HepG2 (cell line): ENCODE data around the gene NUDT2. TPM values are rescaled to one million over a fixed set of nuclear protein-coding genes. Genes with fewer than 3 reads are reported as not detected.
A peak's percentile ranks its signal among the peaks of the same experiment; 100 is the strongest.

ENCODE experiments used
- FOXK2 ChIP-seq: fragments of 450-650 bp; IDR thresholded peaks from 2 replicates; pipeline ENCODE4 v1.6.1; 2016
- HMG20A ChIP-seq: IDR thresholded peaks from 2 replicates; pipeline ENCODE4 v1.6.1; 2016; ENCODE audit warnings: borderline replicate concordance
- IRF2 ChIP-seq: IDR thresholded peaks from 2 replicates; pipeline ENCODE4 v1.6.1; 2018; ENCODE audit warnings: missing genetic modification reagents, missing compliant biosample characterization
- NPAS2 ChIP-seq: sonication (generic); formaldehyde crosslinking; IDR thresholded peaks from 2 replicates; pipeline ENCODE4 v1.8.0; 2022; ENCODE audit warnings: mild to moderate bottlenecking, missing genetic modification reagents, borderline replicate concordance
- NR2F6 ChIP-seq, 2 experiments: IDR thresholded peaks; 2 replicates each; pipeline ENCODE4 v1.6.1; 2016; ENCODE audit warnings: antibody characterized with exemption in 1 of 2, mild to moderate bottlenecking in 1 of 2
- RAD21 ChIP-seq: fragments of 450-650 bp; formaldehyde crosslinking; IDR thresholded peaks from 2 replicates; pipeline ENCODE4 v1.5.0; 2020; ENCODE audit warnings: mild to moderate bottlenecking
- SALL1 ChIP-seq: sonication (generic); formaldehyde crosslinking; IDR thresholded peaks from 2 replicates; pipeline ENCODE4 v1.8.0; 2022; ENCODE audit warnings: mild to moderate bottlenecking, missing genetic modification reagents
- SIN3A ChIP-seq: IDR thresholded peaks from 2 replicates; pipeline ENCODE4 v1.6.1; 2011; ENCODE audit warnings: low read depth, mild to moderate bottlenecking, control low read depth, low read length, borderline replicate concordance
- SIX1 ChIP-seq: sonication (generic); formaldehyde crosslinking; IDR thresholded peaks from 2 replicates; pipeline ENCODE4 v1.4.0; 2020; ENCODE audit warnings: missing genetic modification reagents, borderline replicate concordance
- SP5 ChIP-seq: IDR thresholded peaks from 2 replicates; pipeline ENCODE4 v1.6.1; 2016; ENCODE audit warnings: low read depth, borderline replicate concordance
- SRF ChIP-seq: IDR thresholded peaks from 2 replicates; pipeline ENCODE4 v1.6.1; 2011; ENCODE audit warnings: mild to moderate bottlenecking, low read depth, low read length, moderate library complexity
- TEAD3 ChIP-seq: optimal IDR thresholded peaks from 2 replicates; pipeline ENCODE3; 2016; ENCODE audit warnings: borderline replicate concordance
- THYN1 ChIP-seq: sonication (generic); formaldehyde crosslinking; IDR thresholded peaks from 2 replicates; pipeline ENCODE4 v1.8.1; 2023; ENCODE audit warnings: low read depth, mild to moderate bottlenecking, moderate library complexity, missing genetic modification reagents, borderline replicate concordance
- ZFY ChIP-seq: sonication (generic); formaldehyde crosslinking; IDR thresholded peaks from 2 replicates; pipeline ENCODE4 v1.4.0; 2020; ENCODE audit warnings: missing genetic modification reagents
- ZNF619 ChIP-seq: sonication (generic); formaldehyde crosslinking; IDR thresholded peaks from 2 replicates; pipeline ENCODE4 v1.4.0; 2020; ENCODE audit warnings: mild to moderate bottlenecking, missing genetic modification reagents
- ZNF652 ChIP-seq: IDR thresholded peaks from 2 replicates; pipeline ENCODE4 v1.6.1; 2016; ENCODE audit warnings: low read depth, borderline replicate concordance
- ZNF678 ChIP-seq: sonication (generic); formaldehyde crosslinking; IDR thresholded peaks from 2 replicates; pipeline ENCODE4 v1.4.0; 2020; ENCODE audit warnings: mild to moderate bottlenecking, missing genetic modification reagents
- ZNF749 ChIP-seq: sonication (generic); formaldehyde crosslinking; IDR thresholded peaks from 2 replicates; pipeline ENCODE4 v1.8.0; 2022; ENCODE audit warnings: mild to moderate bottlenecking, missing genetic modification reagents, moderate library complexity, borderline replicate concordance
- ZNF891 ChIP-seq: sonication (generic); formaldehyde crosslinking; IDR thresholded peaks from 2 replicates; pipeline ENCODE4 v1.5.0; 2020; ENCODE audit warnings: mild to moderate bottlenecking, missing genetic modification reagents
- polyA plus RNA-seq, 8 experiments: library from polyadenylated mRNA; depleted of rRNA in 3 of 8; stranded (reverse) in 7 of 8; unstranded in 1 of 8; fragments of >200 nt; fragmentation: Illumina TruSeq in 4 of 8; extraction: Trizol in 4 of 8; gene quantifications; 2 replicates each; pipeline versions ENCODE4 v1.2.1 to v1.2.3, GENCODE V29; 2011 to 2016; ENCODE audit warnings: low read depth in 4 of 8, missing spikeins in 1 of 8, mixed read lengths in 1 of 8; ENCODE audit not compliant: insufficient read depth in 1 of 8
- total RNA-seq, 5 experiments: library from RNA; depleted of rRNA; stranded (reverse); fragments of >200 nt; fragmentation: Illumina TruSeq; extraction: Trizol; gene quantifications; 2 replicates each; pipeline ENCODE4 v1.2.3, GENCODE V29; 2016; ENCODE audit warnings: low read depth in 1 of 5
- TF ChIP-seq, protein P1 (sequence below): sonication (generic); formaldehyde crosslinking; IDR thresholded peaks from 2 replicates; pipeline ENCODE4 v1.4.0; 2020; ENCODE audit warnings: missing genetic modification reagents, low read depth, mild to moderate bottlenecking, borderline replicate concordance
- TF ChIP-seq, protein P2 (sequence below): sonication (generic); formaldehyde crosslinking; IDR thresholded peaks from 2 replicates; pipeline ENCODE4 v1.5.1; 2020; ENCODE audit warnings: mild to moderate bottlenecking, missing genetic modification reagents, borderline replicate concordance

NUDT2 gene
- total and polyA plus RNA-seq, 2 of the 13 experiments (the other 11 are each of a cell fraction or from before 2014, with no cell fraction given), result 19.9 to 24.6 TPM

DNA sequence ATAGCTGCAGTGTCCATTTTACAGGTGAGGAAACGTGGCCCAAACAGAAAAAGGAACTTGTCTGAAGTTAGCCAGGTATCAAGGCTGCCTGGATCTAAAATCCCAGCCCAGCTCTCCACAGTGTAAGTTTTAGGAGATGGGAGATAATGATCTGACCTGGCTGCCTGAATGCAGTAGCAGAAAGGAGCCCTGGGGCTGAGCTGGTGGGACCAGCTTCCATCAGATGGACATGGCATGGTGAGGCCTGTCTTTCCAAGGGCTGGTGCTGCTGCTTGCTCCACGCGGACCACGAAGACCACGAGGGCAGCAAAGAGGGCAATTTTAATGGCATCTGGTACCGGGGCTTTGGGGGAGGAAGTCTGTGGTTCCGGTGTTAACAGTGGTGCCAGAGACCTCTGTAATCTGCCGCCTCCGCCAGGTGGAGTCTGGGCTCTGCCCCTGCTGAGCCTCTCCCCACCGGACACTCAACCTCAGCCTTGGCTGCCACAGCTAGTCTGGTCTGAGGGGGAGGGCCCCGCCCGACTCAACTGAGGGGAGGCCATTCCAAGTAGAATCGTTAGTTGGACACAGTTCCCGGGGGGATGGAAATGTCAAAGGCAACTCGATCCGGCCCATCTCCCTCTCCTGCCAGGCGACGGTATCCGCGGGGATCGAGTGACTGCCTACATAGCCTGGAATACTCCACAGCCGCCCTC is 46.7 kb downstream of the NUDT2 start (continued):
- TF ChIP-seq, protein P1, sequence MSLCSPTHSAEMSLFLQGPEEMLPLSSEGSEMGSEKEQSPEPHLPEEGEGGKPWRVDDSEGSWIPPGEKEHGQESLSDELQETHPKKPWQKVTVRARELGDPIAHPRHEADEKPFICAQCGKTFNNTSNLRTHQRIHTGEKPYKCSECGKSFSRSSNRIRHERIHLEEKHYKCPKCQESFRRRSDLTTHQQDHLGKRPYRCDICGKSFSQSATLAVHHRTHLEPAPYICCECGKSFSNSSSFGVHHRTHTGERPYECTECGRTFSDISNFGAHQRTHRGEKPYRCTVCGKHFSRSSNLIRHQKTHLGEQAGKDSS (CRISPR knock-in tag), result peak; percentile 53; the same call in 1 of the 2 replicates
- no peak for TF ChIP-seq ZNF652
- TF ChIP-seq, protein P2, sequence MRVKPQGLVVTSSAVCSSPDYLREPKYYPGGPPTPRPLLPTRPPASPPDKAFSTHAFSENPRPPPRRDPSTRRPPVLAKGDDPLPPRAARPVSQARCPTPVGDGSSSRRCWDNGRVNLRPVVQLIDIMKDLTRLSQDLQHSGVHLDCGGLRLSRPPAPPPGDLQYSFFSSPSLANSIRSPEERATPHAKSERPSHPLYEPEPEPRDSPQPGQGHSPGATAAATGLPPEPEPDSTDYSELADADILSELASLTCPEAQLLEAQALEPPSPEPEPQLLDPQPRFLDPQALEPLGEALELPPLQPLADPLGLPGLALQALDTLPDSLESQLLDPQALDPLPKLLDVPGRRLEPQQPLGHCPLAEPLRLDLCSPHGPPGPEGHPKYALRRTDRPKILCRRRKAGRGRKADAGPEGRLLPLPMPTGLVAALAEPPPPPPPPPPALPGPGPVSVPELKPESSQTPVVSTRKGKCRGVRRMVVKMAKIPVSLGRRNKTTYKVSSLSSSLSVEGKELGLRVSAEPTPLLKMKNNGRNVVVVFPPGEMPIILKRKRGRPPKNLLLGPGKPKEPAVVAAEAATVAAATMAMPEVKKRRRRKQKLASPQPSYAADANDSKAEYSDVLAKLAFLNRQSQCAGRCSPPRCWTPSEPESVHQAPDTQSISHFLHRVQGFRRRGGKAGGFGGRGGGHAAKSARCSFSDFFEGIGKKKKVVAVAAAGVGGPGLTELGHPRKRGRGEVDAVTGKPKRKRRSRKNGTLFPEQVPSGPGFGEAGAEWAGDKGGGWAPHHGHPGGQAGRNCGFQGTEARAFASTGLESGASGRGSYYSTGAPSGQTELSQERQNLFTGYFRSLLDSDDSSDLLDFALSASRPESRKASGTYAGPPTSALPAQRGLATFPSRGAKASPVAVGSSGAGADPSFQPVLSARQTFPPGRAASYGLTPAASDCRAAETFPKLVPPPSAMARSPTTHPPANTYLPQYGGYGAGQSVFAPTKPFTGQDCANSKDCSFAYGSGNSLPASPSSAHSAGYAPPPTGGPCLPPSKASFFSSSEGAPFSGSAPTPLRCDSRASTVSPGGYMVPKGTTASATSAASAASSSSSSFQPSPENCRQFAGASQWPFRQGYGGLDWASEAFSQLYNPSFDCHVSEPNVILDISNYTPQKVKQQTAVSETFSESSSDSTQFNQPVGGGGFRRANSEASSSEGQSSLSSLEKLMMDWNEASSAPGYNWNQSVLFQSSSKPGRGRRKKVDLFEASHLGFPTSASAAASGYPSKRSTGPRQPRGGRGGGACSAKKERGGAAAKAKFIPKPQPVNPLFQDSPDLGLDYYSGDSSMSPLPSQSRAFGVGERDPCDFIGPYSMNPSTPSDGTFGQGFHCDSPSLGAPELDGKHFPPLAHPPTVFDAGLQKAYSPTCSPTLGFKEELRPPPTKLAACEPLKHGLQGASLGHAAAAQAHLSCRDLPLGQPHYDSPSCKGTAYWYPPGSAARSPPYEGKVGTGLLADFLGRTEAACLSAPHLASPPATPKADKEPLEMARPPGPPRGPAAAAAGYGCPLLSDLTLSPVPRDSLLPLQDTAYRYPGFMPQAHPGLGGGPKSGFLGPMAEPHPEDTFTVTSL (CRISPR knock-in tag), result 0 out of 2 replicates have a peak, but pooled peaks have one; percentile 1
- no peak for TF ChIP-seq THYN1 (CRISPR knock-in tag)
- 0 out of 2 replicates have a peak, but pooled peaks have one; percentile 18 for TF ChIP-seq HMG20A
- peak; percentile 26; the same call in 1 of the 2 replicates for TF ChIP-seq SALL1 (CRISPR knock-in tag)
- TF ChIP-seq FOXK2, result no peak
- TF ChIP-seq IRF2 (CRISPR knock-in tag), result peak; percentile 15; the same call in 1 of the 2 replicates
- peak; percentile 72; the same call in 1 of the 2 replicates for TF ChIP-seq RAD21 (CRISPR knock-in tag)
- TF ChIP-seq NPAS2 (CRISPR knock-in tag), result 0 out of 2 replicates have a peak, but pooled peaks have one; percentile 34
- TF ChIP-seq ZNF749, result no peak
- TF ChIP-seq NR2F6 (IDR thresholded peaks at IDR 0.05), result peak; percentile 1; the same call in 1 of the 2 replicates
- no peak for TF ChIP-seq NR2F6 (CRISPR knock-in tag; IDR thresholded peaks at IDR 0.05)
- peak; percentile 34 for TF ChIP-seq ZFY (CRISPR knock-in tag)
- TF ChIP-seq SRF, result no peak
- 0 out of 2 replicates have a peak, but pooled peaks have one; percentile 14 for TF ChIP-seq SP5 (CRISPR knock-in tag)
- TF ChIP-seq ZNF891 (CRISPR knock-in tag), result peak; percentile 50; the same call in 1 of the 2 replicates
- 0 out of 2 replicates have a peak, but pooled peaks have one; percentile 4 for TF ChIP-seq SIX1 (CRISPR knock-in tag)
- peak; percentile 8 for TF ChIP-seq TEAD3 (CRISPR knock-in tag)
- no peak for TF ChIP-seq ZNF619 (CRISPR knock-in tag)
- no peak for TF ChIP-seq ZNF678
- 0 out of 2 replicates have a peak, but pooled peaks have one; percentile 18 for TF ChIP-seq SIN3A
